ENCODE results near the gene NYNRIN.
"Not testable (repeated sequence)": the region's sequence is repeated elsewhere in the genome, so short reads cannot be mapped to it uniquely, and the experiment has no call there.

Gene NYNRIN

GRCh38 chr14:24370748-24371147, 28.1 kb upstream of the NYNRIN start:
- DNase-seq: no peak

GRCh38 chr14:24371605-24372004, 27.2 kb upstream of the NYNRIN start:
- DNase-seq: not testable (repeated sequence)

- DNase-seq: no peak
Measured at GRCh38 chr14:24372701-24373416, 25.9 kb upstream of the NYNRIN start.

GRCh38 chr14:24376448-24377070, 22.2 kb upstream of the NYNRIN start:
- no peak for DNase-seq

GRCh38 chr14:24377126-24377525, 21.7 kb upstream of the NYNRIN start:
- DNase-seq: no peak

DNA sequence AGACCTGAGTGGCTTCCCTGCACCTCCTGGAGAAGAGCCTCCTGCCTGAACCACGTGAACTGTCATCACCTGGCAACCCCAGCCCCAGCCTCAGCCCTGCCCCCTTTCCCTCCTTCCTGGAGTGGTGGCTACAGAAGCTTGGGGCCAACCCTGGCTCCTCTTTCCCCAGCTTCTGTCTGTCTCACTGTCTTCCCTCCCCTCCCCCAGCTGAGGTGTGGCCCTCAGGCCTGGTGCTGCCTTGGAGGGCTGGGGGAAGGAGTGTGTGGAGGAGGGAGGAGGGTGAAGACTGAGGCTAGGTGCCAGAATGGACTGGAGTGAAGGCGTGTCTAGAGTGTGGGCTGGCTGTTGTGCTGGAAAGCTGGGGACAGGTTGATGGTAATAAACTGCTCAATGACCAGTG, 21.1 kb upstream of the NYNRIN start:
- no peak for DNase-seq

DNA sequence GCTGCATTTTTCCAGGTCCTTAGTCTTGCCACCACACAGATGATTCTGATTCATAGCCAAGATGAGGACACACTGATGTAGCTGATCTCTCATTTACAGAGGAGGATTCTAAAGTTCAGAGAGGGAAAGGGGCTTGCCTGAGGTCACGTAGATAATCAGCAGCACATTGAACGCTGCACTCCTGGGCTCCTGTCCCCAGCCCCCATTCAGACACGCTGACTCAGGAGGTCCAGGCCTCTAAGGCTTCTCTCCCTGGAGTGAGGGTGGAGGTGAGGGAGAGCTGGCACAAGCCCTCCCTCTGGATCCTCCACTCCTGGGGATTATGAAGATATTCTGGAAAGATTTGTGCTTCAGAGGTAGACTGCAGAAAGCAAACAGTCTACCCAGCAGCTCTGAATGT, 20.5 kb upstream of the NYNRIN start:
- no peak for DNase-seq

GRCh38 chr14:24378981-24379906, 19.6 kb upstream of the NYNRIN start:
- no peak for DNase-seq

- no peak for DNase-seq
Measured at GRCh38 chr14:24379907-24380730, 18.7 kb upstream of the NYNRIN start.

DNA sequence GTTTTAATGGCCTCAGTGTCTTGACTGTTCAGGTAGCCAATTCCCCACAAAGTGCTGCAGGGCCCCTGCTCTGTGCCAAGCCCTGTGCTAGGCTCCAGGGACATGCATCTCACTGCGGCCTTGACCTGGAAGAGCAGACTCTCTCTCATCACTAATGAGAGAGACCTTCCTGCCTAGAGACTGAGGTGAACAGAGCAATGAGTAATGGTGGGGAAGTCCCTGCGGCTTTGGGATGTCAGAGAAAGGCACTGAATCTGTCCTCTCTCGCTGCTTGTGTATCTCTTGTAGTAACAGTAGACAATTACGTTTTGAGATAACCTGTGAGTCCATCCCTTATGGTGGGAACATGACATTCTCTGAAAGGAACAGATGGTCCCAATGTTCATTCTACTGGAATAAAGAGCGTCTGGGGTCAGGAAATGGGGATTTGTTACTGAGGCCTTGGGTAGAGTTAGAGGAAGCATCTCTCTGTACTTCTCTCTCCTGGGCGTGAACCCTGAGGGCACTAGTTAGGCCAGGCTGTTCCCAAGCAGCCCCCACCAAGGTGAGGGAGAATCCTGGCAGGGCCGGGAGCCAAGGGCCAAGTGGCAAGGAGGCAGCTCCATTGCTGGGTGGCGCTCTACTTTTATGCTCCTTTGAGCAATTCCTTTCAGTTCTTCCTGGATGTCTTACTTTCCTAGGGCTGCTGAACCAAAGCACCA, 17.3 kb upstream of the NYNRIN start:
- no peak for DNase-seq

DNA sequence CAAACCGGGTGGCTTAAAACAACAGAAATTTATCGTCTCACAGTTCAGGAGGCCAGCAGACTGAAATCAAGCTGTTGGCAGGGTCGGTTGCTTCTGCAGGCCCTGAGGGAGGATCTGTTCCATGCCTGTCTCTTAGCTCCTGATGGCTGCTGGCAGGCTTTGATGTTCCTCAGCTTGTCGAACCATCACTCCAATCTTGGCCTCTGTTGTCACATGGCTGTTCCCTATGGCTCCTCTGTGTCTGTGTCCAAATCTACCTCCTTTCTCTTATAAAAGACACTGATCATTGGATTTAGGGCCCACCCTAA, 16.8 kb upstream of the NYNRIN start:
- DNase-seq: no peak

GRCh38 chr14:24384169-24384568, 14.6 kb upstream of the NYNRIN start:
- no peak for DNase-seq

- no peak for DNase-seq
Measured at GRCh38 chr14:24385524-24385923, 13.3 kb upstream of the NYNRIN start.

GRCh38 chr14:24387009-24387345, 11.8 kb upstream of the NYNRIN start:
- DNase-seq: no peak

DNA sequence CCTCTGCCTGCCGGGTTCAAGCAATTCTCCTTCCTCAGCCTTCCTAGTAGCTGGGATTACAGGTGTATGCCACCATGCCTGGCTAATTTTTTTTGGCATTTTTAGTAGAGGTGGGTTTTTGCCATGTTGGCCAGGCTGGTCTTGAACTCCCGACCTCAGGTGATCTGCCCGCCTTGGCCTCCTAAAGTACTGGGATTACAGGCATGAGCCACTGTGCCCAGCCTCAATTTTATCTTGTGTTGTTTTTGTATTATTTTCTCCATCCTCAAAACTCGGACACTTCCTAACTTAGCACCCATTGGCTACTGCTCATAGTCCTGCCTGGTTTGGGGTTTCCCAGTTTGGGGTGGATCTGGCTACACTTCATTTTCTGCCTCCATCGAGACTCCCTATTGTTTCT, 11.2 kb upstream of the NYNRIN start:
- DNase-seq: not testable (repeated sequence)

DNA sequence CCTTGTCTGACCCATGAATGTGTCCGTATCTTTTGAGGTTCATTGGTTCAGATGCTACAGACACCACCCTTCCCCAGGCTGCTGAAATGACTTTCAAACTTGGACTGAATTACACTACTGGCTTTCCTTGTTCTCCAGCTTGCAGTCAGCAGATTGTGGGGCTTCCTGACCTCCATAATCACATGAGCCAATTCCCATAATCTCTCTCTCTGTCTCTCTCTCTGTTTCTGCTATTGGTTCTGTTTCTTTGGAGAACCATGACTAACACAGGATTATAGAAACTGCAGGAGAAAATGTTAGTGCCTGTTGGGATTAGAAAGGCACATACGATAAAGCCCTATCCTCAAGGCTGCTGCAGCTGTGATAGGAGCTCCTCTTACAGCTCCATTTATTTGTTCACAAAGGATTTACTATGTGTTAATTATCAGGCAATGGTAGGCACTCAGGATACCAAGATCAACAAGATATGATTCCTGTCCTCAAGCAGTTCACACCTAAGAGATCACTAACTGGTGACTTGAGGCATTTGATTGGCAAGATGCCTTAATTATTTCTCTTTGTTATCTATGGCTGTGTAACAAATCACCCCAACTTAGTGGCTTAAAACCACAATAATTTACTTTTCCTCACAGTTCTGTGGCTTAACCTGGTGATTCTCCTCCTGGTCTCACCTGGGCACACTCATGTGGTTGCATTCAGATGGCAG, 10.2 kb upstream of the NYNRIN start:
- no peak for DNase-seq

GRCh38 chr14:24389226-24389848, 9.5 kb upstream of the NYNRIN start:
- no peak for DNase-seq

DNA sequence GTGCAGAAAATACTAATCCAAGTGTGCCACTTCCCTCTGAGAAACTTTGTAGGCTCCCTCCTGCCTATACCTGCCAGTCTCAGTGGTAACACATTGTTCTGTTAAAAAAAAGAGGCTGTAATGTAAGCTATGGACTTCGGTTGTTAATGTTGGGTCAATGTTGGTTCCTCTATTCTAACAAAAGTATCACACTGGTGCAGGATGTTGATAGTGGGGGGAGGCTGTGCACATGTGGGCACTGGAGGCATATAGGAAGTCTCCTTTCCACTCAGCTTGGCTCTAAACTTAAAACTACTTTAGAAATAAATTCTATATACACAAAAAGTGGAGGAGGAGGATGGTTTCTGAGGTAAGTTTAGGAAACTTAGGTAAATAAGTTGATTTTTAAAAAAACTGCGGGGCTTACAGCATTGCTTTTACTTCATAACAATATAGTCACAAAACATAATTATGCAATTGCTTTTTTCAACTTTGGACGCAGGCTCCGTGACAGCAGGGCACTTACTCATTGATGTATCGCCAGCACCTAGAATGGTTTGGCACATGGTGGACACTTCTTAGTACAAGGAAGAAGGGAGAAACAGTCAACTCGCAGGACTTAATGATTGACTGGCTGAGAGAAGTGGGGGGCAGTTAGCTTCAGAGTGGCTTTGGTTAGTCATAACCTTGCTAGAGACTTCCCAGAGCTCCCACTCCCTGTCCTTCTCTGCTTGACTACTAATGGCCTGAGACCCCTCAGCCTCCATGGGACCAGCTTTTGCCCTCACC, 7.9 kb upstream of the NYNRIN start:
- no peak for DNase-seq

DNA sequence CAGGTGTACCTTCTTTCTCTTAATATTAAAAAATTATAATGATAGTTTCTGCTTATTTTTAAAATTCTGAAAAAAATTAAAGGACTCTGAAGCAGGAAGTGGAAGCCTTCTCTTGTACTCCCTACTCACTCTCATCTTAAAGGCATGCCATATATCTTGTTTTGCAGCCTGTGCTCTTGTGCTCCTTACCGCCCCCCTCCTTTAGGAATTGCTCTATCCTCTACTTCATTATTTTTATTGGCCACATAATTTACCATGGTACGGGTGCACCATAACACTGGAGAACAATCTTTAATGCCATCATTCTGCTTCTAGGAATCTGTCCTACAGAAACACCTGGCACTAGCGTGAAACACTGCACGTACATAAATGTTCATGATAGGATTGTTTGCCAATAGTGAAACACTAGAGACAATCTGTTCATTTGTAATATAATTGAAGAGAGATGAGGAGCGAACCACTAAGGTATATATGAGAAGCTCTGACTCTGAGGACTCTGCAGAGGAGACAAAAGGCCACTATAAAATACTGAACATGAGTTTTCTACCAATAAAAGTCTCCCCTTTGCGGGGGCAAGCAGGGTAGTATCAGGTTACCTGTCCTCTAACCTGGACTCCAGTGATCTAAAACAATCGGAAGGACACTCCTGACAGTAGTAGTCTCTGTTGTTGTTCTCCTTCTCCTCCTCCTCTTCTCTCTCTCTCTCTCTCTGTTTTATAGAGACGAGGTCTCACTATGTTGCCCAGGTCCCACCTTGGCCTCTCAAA, 6.3 kb upstream of the NYNRIN start:
- no peak for DNase-seq

DNA sequence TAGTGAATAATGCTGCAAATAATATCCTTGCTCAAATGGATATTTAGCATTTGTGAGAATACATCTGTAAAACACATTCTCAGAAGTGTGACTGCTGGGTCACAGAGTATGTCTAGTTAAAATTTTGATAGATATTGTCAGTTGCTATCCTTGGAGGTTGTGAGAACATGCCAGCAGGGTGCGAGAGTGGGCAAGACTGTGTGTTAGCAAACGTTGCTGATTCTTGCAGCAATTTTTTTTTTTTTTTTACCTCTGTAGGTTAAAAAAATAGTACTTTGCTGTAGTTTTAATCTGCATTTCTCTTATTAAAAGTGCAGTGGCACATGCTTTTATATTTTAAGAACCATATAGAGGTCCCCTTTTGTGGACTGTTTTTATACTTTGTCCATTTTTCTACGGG, 4.5 kb upstream of the NYNRIN start:
- DNase-seq: no peak
